Measurements from ENCODE around the gene DAB1.

DNA sequence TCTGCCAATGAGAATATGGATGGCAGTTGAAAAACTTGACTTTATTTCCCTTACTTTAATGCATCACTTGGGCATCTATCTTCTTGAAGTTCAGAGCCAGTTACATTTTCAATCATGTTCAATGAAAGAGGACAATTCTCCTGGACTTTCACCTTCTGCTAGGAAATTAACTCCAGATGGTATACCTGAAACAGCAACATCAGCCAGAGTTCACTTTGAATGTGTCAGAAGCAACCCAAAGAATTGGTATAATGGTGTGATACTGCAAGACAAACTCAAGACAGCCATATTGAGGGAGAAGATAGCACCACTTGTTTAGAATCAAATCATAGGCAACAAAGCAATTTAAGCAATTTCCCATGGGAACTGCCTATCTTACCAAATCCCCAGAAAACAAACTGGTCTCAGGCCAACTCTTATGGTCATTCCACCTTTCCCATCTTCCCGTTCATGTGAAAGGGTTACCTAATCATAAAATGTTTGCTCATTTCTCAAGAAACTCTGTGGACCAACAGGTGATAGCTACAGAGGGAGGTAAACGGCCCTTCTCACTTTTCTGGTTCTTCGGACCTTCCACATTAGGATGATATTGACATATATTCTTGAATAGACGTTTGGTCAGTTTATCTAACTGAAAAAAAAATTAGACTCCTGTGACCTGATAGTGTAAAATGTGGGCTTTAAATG lies 428.3 kb downstream of the DAB1 start:
- TF ChIP-seq, protein P1, sequence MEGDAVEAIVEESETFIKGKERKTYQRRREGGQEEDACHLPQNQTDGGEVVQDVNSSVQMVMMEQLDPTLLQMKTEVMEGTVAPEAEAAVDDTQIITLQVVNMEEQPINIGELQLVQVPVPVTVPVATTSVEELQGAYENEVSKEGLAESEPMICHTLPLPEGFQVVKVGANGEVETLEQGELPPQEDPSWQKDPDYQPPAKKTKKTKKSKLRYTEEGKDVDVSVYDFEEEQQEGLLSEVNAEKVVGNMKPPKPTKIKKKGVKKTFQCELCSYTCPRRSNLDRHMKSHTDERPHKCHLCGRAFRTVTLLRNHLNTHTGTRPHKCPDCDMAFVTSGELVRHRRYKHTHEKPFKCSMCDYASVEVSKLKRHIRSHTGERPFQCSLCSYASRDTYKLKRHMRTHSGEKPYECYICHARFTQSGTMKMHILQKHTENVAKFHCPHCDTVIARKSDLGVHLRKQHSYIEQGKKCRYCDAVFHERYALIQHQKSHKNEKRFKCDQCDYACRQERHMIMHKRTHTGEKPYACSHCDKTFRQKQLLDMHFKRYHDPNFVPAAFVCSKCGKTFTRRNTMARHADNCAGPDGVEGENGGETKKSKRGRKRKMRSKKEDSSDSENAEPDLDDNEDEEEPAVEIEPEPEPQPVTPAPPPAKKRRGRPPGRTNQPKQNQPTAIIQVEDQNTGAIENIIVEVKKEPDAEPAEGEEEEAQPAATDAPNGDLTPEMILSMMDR (IDR thresholded peaks at IDR 0.05), result no peak
- no peak for TF ChIP-seq EP300 (IDR thresholded peaks at IDR 0.05)
- TF ChIP-seq POLR2A (IDR thresholded peaks at IDR 0.05), result no peak
- no peak for TF ChIP-seq POLR2AphosphoS5 (IDR thresholded peaks at IDR 0.05)

All from sigmoid colon (tissue), 4 donors.